K562 (cell line): ENCODE measurements around the gene EMC1. TPM values are rescaled to one million over a fixed set of nuclear protein-coding genes. Genes with fewer than 3 reads are reported as not detected.

ENCODE experiments used
- ATAC-seq: fragments of 200-7000 bp; cut with Tn5 transposase; 3 replicates; pipeline ENCODE4 v1.9.1; 2020; ENCODE audit warnings: moderate library complexity
- BruUV-seq: library from RNA; stranded (reverse); fragments of 400-500 nt; replicated peaks from 2 replicates; lab custom pipeline; 2021; lab: Mats Ljungman, UMichigan
- CTCF ChIA-PET: fragments of 300-600 bp; formaldehyde crosslinking; extraction: SDS; loops from one replicate; lab custom pipeline; 2021; ENCODE audit warnings: low intra/inter-chr PET ratio; lab: Yijun Ruan, JAX
- POLR2A ChIA-PET: fragments of 300-600, 350-650 bp; sonication (Branson Sonifier 250); formaldehyde crosslinking; extraction: SDS; loops from one replicate; lab custom pipeline; 2021; ENCODE audit warnings: antibody characterized with exemption, inconsistent platforms; lab: Yijun Ruan, JAX
- DNase-seq, 4 experiments: peaks; one replicate each; pipeline versions ENCODE4 v3.0.0 to v3.0.0-alpha.2; 2011 to 2018; ENCODE audit warnings: low spot score in 3 of 4, mixed read lengths in 3 of 4; ENCODE audit errors: extremely low read depth in 1 of 4
- FAIRE-seq: peaks from 2 replicates; lab custom pipeline; 2011; peaks lifted over from hg19 to GRCh38; lab: Jason Lieb, UNC
- H2AFZ ChIP-seq: 2 replicates; pipeline ENCODE4 v1.6.0; 2011; ENCODE audit warnings: low read depth, low read length, control low read depth, inconsistent platforms
- H3K27ac ChIP-seq: fragments of 200-600 bp; 3 replicates; pipeline ENCODE4 v1.8.0; 2011; ENCODE audit warnings: low read depth, mild to moderate bottlenecking, control low read depth, inconsistent platforms, low read length, moderate library complexity, mixed read lengths; ENCODE audit errors: extremely low read depth
- H3K27me3 ChIP-seq, 2 experiments: fragments of 300-600 bp in 1 of 2; 2 replicates in 1 of 2; 3 replicates in 1 of 2; pipeline versions ENCODE4 v1.6.0 to v1.8.0; 2011; ENCODE audit warnings: inconsistent platforms in 2 of 2, low read length in 2 of 2, mild to moderate bottlenecking in 1 of 2, mixed read lengths in 1 of 2, moderate library complexity in 1 of 2; ENCODE audit not compliant: control insufficient read depth in 2 of 2, insufficient read depth in 2 of 2
- H3K36me3 ChIP-seq: fragments of 300-600 bp; 3 replicates; pipeline ENCODE4 v1.8.0; 2011; ENCODE audit warnings: mild to moderate bottlenecking, low read length, inconsistent platforms; ENCODE audit not compliant: control insufficient read depth, insufficient read depth
- H3K4me1 ChIP-seq, 2 experiments: fragments of 200-600 bp in 1 of 2; replicated peaks in 1 of 2; 2 replicates in 1 of 2; 3 replicates in 1 of 2; pipeline versions ENCODE4 v1.5.1 to v1.8.0; 2011; ENCODE audit warnings: inconsistent platforms in 2 of 2, low read length in 2 of 2, mild to moderate bottlenecking in 1 of 2, mixed read lengths in 1 of 2, moderate library complexity in 1 of 2; ENCODE audit not compliant: control insufficient read depth in 2 of 2, insufficient read depth in 2 of 2
- H3K4me2 ChIP-seq: 2 replicates; pipeline ENCODE4 v1.6.1; 2011; ENCODE audit warnings: low read length, control low read depth, inconsistent platforms, mixed read lengths; ENCODE audit not compliant: insufficient read depth
- H3K4me3 ChIP-seq: fragments of 200-600 bp; sonication (generic), shearing (Covaris generic); 2 replicates; pipeline ENCODE4 v1.5.1; 2016; ENCODE audit warnings: control low read depth, inconsistent platforms
- H3K79me2 ChIP-seq: fragments of 200-600 bp; 3 replicates; pipeline ENCODE4 v1.8.0; 2011; ENCODE audit warnings: low read length, inconsistent platforms; ENCODE audit not compliant: control insufficient read depth, insufficient read depth
- H3K9ac ChIP-seq, 2 experiments: 2 replicates each; pipeline versions ENCODE4 v1.6.0 to v1.6.1; 2011; ENCODE audit warnings: low read depth in 2 of 2, low read length in 2 of 2, control low read depth in 1 of 2, inconsistent platforms in 1 of 2, mild to moderate bottlenecking in 1 of 2, mixed read lengths in 1 of 2; ENCODE audit not compliant: insufficient read depth in 1 of 2
- H3K9me1 ChIP-seq: one replicate; pipeline ENCODE4 v1.6.0; 2011; ENCODE audit warnings: inconsistent platforms, mild to moderate bottlenecking, low read length, moderate library complexity; ENCODE audit not compliant: control insufficient read depth, insufficient read depth
- H3K9me3 ChIP-seq: replicated peaks from 2 replicates; pipeline ENCODE4 v1.5.1; 2011; ENCODE audit warnings: low read depth, low read length, inconsistent platforms; ENCODE audit not compliant: control insufficient read depth, insufficient read depth
- H4K20me1 ChIP-seq: replicated peaks from 2 replicates; pipeline ENCODE4 v1.6.1; 2011; ENCODE audit warnings: low read length, inconsistent platforms, mixed read lengths; ENCODE audit not compliant: control insufficient read depth, insufficient read depth
- CEBPB ChIP-seq: fragments of 450-650 bp; IDR thresholded peaks from 2 replicates; pipeline ENCODE4 v1.6.1; 2016; ENCODE audit warnings: missing genetic modification characterization, missing compliant biosample characterization
- CHD4 ChIP-seq: fragments of 200-600 bp; sonication (generic); IDR thresholded peaks from 3 replicates; pipeline ENCODE4 v1.6.1; 2012; ENCODE audit warnings: low read depth, mild to moderate bottlenecking, mixed read lengths, low read length, inconsistent platforms; ENCODE audit not compliant: insufficient read depth, insufficient replicate concordance, poor library complexity, severe bottlenecking
- FOXP4 ChIP-seq: sonication (generic); formaldehyde crosslinking; IDR thresholded peaks from 2 replicates; pipeline ENCODE4 v1.8.0; 2022; ENCODE audit warnings: mild to moderate bottlenecking, missing genetic modification reagents, borderline replicate concordance
- RFX1 ChIP-seq: fragments of 450-650 bp; IDR thresholded peaks from 2 replicates; pipeline ENCODE4 v1.6.1; 2016; ENCODE audit warnings: mild to moderate bottlenecking, moderate library complexity
- SREBF2 ChIP-seq: sonication (generic); formaldehyde crosslinking; IDR thresholded peaks from 2 replicates; pipeline ENCODE4 v1.4.0; 2020; ENCODE audit warnings: mild to moderate bottlenecking, missing genetic modification reagents
- TEAD2 ChIP-seq: fragments of 450-650 bp; IDR thresholded peaks from 2 replicates; pipeline ENCODE4 v1.6.1; 2016; ENCODE audit warnings: missing genetic modification characterization, control low read depth, missing compliant biosample characterization
- XRCC4 ChIP-seq: IDR thresholded peaks from one replicate; pipeline ENCODE4 v1.6.1; 2011; ENCODE audit not compliant: insufficient read depth, insufficient read length; ENCODE audit errors: extremely low read depth
- ZBTB40 ChIP-seq, 2 experiments: fragments of 450-650 bp in 1 of 2; sonication (generic) in 1 of 2; formaldehyde crosslinking in 1 of 2; IDR thresholded peaks; 2 replicates each; pipeline versions ENCODE4 v1.7.1 to v1.9.0; 2016 to 2022; ENCODE audit warnings: inconsistent platforms in 1 of 2, mild to moderate bottlenecking in 1 of 2, missing genetic modification reagents in 1 of 2
- WGBS: fragments of 100-300 bp; shearing (Covaris generic); methylation state at CpG from one replicate; pipeline ENCODE4 v1.1.6; 2016; ENCODE audit warnings: low coverage, mixed read lengths; ENCODE audit not compliant: insufficient coverage; ENCODE audit errors: missing lambda C conversion rate; 5-methylcytosine and 5-hydroxymethylcytosine counted together
- in situ Hi-C: fragments of 300-500 bp; cut with MboI; formaldehyde crosslinking; loops from 4 replicates; pipeline ENCODE4 v1.15.0; 2018; ENCODE audit warnings: inconsistent platforms, mixed read lengths
- intact Hi-C: fragments of 100-400 bp; cut with micrococcal nuclease; formaldehyde crosslinking; loops from 2 replicates; pipeline ENCODE4 v1.14.2; 2022
- polyA plus RNA-seq, 8 experiments: library from polyadenylated mRNA; depleted of rRNA in 4 of 8; stranded (reverse) in 5 of 8; unstranded in 3 of 8; fragments of >200 nt; fragmentation: Nextera tagmentation in 2 of 8; fragmentation: Illumina TruSeq in 1 of 8; extraction: Ambion mirVana in 2 of 8; extraction: Trizol in 1 of 8; gene quantifications; 2 replicates each; pipeline versions ENCODE4 v1.2.1 to v1.2.3, GENCODE V29; 2011 to 2014; ENCODE audit warnings: inconsistent platforms in 1 of 8, missing spikeins in 1 of 8
- total RNA-seq, 7 experiments: library from RNA; depleted of rRNA in 6 of 7; stranded (reverse); fragments of >200 nt in 6 of 7; fragmentation: Illumina TruSeq in 2 of 7; extraction: Trizol in 2 of 7; gene quantifications; 2 replicates each; pipeline versions ENCODE4 v1.2.1 to v1.2.3, GENCODE V29; 2011 to 2021; ENCODE audit warnings: low replicate concordance in 1 of 7

Gene EMC1
- total and polyA plus RNA-seq, 9 of the 15 experiments (the other 6 are each of a cell fraction or from before 2014, with no cell fraction given): 17.8 to 88.2 (median 37.4) TPM

- intact Hi-C loops (loop anchor here (2.0 to 10.0 kb wide), 3 partner anchors 31 to 475 kb away; partner anchors contain the start of gene UBR4), in situ Hi-C loops (loop anchor here (10.0 kb wide), 1 partner anchor 475 kb away; no protein-coding TSS in a partner anchor)
- ChIA-PET POLR2A (interaction anchor here (0.7 to 2.6 kb wide), 15 partner anchors 9 to 66 kb away, joined by 3 to 17 read pairs (median 4); partner anchors contain the start of gene UBR4), CTCF (interaction anchor here (0.6 to 2.4 kb wide), 3 partner anchors 61 to 1309 kb away, joined by 3 to 23 read pairs (median 6); no protein-coding TSS in a partner anchor)
- Histone ChIP-seq H3K4me1 (peaks cover 5 to 23% of the 10 kb centered on the region in 2 experiments; a peak in 3 of 5 replicates), H3K9me3 (no peaks in the 10 kb centered on the region), H3K36me3 (peaks cover 97% of the 10 kb centered on the region), H3K9me1 (no peaks in the 10 kb centered on the region), H3K27me3 (no peaks in the 10 kb centered on the region), H3K27ac (peak overlapping the region; percentile 73), H3K9ac (peak overlapping the region in 1 of 2 experiments; percentile 20; a peak in 1 of 4 replicates), H4K20me1 (no peaks in the 10 kb centered on the region), H3K79me2 (peaks cover 14% of the 10 kb centered on the region; the same call in 2 of the 3 replicates), H2AFZ (0 out of 2 replicates have a peak overlapping the region, but pooled peaks have one; percentile 26), H3K4me2 (no peak overlapping the region), H3K4me3 (no peak overlapping the region)
- DNase-seq: peak; percentile 51 to 83 (median 66)
- BruUV-seq: no TSS peak
- FAIRE-seq: peak; percentile 89
- peak; percentile 92 for ATAC-seq
- whole genome bisulfite sequencing: 47% methylated on average over 8 of the region's 8 CpGs
- no peak; the same call in 1 of the 2 replicates for TF ChIP-seq FOXP4
- no peak for TF ChIP-seq XRCC4
- no peak for TF ChIP-seq TEAD2
- peak; percentile 8; the same call in 1 of the 2 replicates for TF ChIP-seq RFX1
- peak; percentile 83 for TF ChIP-seq ZBTB40 (IDR thresholded peaks at IDR 0.05)
- no peak for TF ChIP-seq ZBTB40 (CRISPR knock-in tag; IDR thresholded peaks at IDR 0.05)
- no peak for TF ChIP-seq CHD4
- no peak for TF ChIP-seq SREBF2 (CRISPR knock-in tag)
- no peak; the same call in 1 of the 2 replicates for TF ChIP-seq CEBPB (tag)
Observed at GRCh38 chr1:19179597-19180264, 71.6 kb downstream of the EMC1 start.
